Neural cell (in vitro differentiated cells): ENCODE data around the gene NDST3. TPM values are rescaled to one million over a fixed set of nuclear protein-coding genes. Genes with fewer than 3 reads are reported as not detected.

Experiments used
- H2AFZ ChIP-seq: fragments of 200-600, 300-800 bp; sonication (generic), shearing (Covaris generic); 2 replicates; pipeline ENCODE4 v1.6.0; 2014; ENCODE audit warnings: low read depth, mild to moderate bottlenecking, antibody characterized with exemption, low read length, moderate library complexity
- H3F3A ChIP-seq: fragments of 200-600 bp; shearing (Covaris generic); 2 replicates; pipeline ENCODE4 v1.6.1; 2016; ENCODE audit warnings: mild to moderate bottlenecking, moderate library complexity, mixed read lengths, antibody characterized with exemption, low read length; ENCODE audit not compliant: insufficient read depth, poor library complexity, severe bottlenecking
- H3K27ac ChIP-seq: fragments of 200-600, 300-800 bp; sonication (generic), shearing (Covaris generic); 2 replicates; pipeline ENCODE4 v1.5.1; 2014; ENCODE audit warnings: mild to moderate bottlenecking, low read length, moderate library complexity
- H3K27me3 ChIP-seq: fragments of 300-800, 200-600 bp; sonication (generic), shearing (Covaris generic); 2 replicates; pipeline ENCODE4 v1.6.0; 2014; ENCODE audit warnings: mild to moderate bottlenecking, low read depth, low read length, moderate library complexity; ENCODE audit not compliant: insufficient read depth
- H3K36me3 ChIP-seq: fragments of 300-800, 200-600 bp; sonication (generic), shearing (Covaris generic); 2 replicates; pipeline ENCODE4 v1.5.1; 2014; ENCODE audit warnings: mild to moderate bottlenecking, antibody characterized with exemption, low read length, moderate library complexity; ENCODE audit not compliant: insufficient read depth
- H3K4me2 ChIP-seq: fragments of 300-800, 200-600 bp; sonication (generic), shearing (Covaris generic); 2 replicates; pipeline ENCODE4 v1.6.0; 2014; ENCODE audit warnings: mild to moderate bottlenecking, low read length
- H3K4me3 ChIP-seq: fragments of 300-800, 200-600 bp; sonication (generic), shearing (Covaris generic); 2 replicates; pipeline ENCODE4 v1.5.1; 2014; ENCODE audit warnings: mild to moderate bottlenecking, low read length, moderate library complexity
- H3K79me2 ChIP-seq: fragments of 200-600 bp; shearing (Covaris generic); replicated peaks from 2 replicates; pipeline ENCODE4 v1.6.0; 2014; ENCODE audit warnings: mild to moderate bottlenecking, low read length, moderate library complexity; ENCODE audit not compliant: insufficient read depth
- H3K9ac ChIP-seq: fragments of 300-800, 200-600 bp; sonication (generic), shearing (Covaris generic); 2 replicates; pipeline ENCODE4 v1.6.1; 2016; ENCODE audit warnings: mild to moderate bottlenecking, low read length, mixed read lengths
- H3K9me2 ChIP-seq: fragments of 200-600 bp; shearing (Covaris generic); 2 replicates; pipeline ENCODE4 v1.6.1; 2016; ENCODE audit warnings: mild to moderate bottlenecking, low read length, mixed read lengths; ENCODE audit not compliant: insufficient read depth
- H3K9me3 ChIP-seq: fragments of 200-600, 300-800 bp; sonication (generic), shearing (Covaris generic); 2 replicates; pipeline ENCODE4 v1.6.1; 2016; ENCODE audit warnings: mild to moderate bottlenecking, mixed run types, low read length, moderate library complexity, mixed read lengths
- H4K20me1 ChIP-seq: fragments of 200-600 bp; shearing (Covaris generic); 2 replicates; pipeline ENCODE4 v1.6.1; 2016; ENCODE audit warnings: mild to moderate bottlenecking, mixed run types; ENCODE audit not compliant: insufficient read depth
- EP300 ChIP-seq: fragments of 450-650 bp; conservative IDR thresholded peaks from 2 replicates; pipeline ENCODE4 v1.6.1; 2014; ENCODE audit warnings: antibody characterized with exemption, mild to moderate bottlenecking, moderate library complexity; ENCODE audit not compliant: poor library complexity, severe bottlenecking
- EZH2 ChIP-seq: fragments of 200-600, 300-800 bp; shearing (Covaris generic), sonication (generic); IDR thresholded peaks from 2 replicates; pipeline ENCODE4 v1.6.1; 2014; ENCODE audit warnings: antibody characterized with exemption, low read length, borderline replicate concordance, mild to moderate bottlenecking; ENCODE audit not compliant: insufficient read depth, poor library complexity, severe bottlenecking
- MXI1 ChIP-seq: fragments of 450-650 bp; conservative IDR thresholded peaks from 2 replicates; pipeline ENCODE4 v1.6.1; 2014; ENCODE audit warnings: antibody characterized with exemption, mild to moderate bottlenecking; ENCODE audit not compliant: poor library complexity, severe bottlenecking
- POLR2AphosphoS5 ChIP-seq: IDR thresholded peaks from 2 replicates; pipeline ENCODE4 v1.6.1; 2012
- RAD21 ChIP-seq: fragments of 450-650 bp; conservative IDR thresholded peaks from 2 replicates; pipeline ENCODE4 v1.6.1; 2014; ENCODE audit warnings: antibody characterized with exemption, mild to moderate bottlenecking, moderate library complexity
- REST ChIP-seq: IDR thresholded peaks from 2 replicates; pipeline ENCODE4 v1.6.1; 2012; ENCODE audit warnings: borderline replicate concordance
- SMC3 ChIP-seq: fragments of 450-650 bp; conservative IDR thresholded peaks from 2 replicates; pipeline ENCODE4 v1.6.1; 2014; ENCODE audit warnings: antibody characterized with exemption, mild to moderate bottlenecking, moderate library complexity; ENCODE audit not compliant: poor library complexity
- TAF1 ChIP-seq: IDR thresholded peaks from 2 replicates; pipeline ENCODE4 v1.6.1; 2012; ENCODE audit warnings: low read depth
- polyA plus RNA-seq: library from polyadenylated mRNA; depleted of rRNA; stranded (reverse); fragments of >200 nt; gene quantifications from 2 replicates; pipeline ENCODE4 v1.2.3, GENCODE V29; 2014
- TF ChIP-seq, protein P1 (sequence below): fragments of 450-650 bp; IDR thresholded peaks from 2 replicates; pipeline ENCODE4 v1.5.1; 2014; ENCODE audit warnings: antibody characterized with exemption, mild to moderate bottlenecking, moderate library complexity; ENCODE audit not compliant: poor library complexity, severe bottlenecking

Gene NDST3
- polyA plus RNA-seq, 1 donor from 2014 or later = 4.0 TPM

DNA sequence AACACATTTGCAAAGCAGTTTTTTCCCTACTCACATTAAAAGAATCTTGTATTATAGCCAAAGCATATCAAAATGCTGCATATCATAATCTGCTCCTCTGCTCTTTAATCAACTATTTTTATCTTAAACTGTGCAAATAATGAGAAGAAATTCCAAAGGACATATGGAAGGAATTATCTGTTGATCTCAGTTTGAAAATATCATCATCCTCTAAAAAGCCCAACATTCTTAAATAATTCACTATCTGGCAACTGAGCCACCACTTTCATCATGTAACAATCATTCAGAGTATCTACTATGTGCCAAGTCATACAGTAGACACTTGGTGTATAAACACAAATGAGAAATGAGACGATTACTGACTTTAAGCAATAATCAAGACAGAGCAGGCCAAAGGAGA is 255.5 kb downstream of the NDST3 start:
- Histone ChIP-seq H3K9ac (no peak overlapping the region), H2AFZ (no peak overlapping the region), H3F3A (no peaks in the 10 kb centered on the region), H3K4me2 (no peak overlapping the region), H4K20me1 (no peaks in the 10 kb centered on the region), H3K36me3 (no peaks in the 10 kb centered on the region), H3K27ac (no peak overlapping the region), H3K4me3 (no peak overlapping the region), H3K9me2 (no peaks in the 10 kb centered on the region), H3K27me3 (no peaks in the 10 kb centered on the region), H3K79me2 (no peaks in the 10 kb centered on the region), H3K9me3 (no peaks in the 10 kb centered on the region)
- TF ChIP-seq SMC3 = no peak
- TF ChIP-seq REST = no peak
- no peak for TF ChIP-seq RAD21
- TF ChIP-seq TAF1 = no peak
- no peak for TF ChIP-seq EZH2
- no peak for TF ChIP-seq MXI1
- TF ChIP-seq, protein P1, sequence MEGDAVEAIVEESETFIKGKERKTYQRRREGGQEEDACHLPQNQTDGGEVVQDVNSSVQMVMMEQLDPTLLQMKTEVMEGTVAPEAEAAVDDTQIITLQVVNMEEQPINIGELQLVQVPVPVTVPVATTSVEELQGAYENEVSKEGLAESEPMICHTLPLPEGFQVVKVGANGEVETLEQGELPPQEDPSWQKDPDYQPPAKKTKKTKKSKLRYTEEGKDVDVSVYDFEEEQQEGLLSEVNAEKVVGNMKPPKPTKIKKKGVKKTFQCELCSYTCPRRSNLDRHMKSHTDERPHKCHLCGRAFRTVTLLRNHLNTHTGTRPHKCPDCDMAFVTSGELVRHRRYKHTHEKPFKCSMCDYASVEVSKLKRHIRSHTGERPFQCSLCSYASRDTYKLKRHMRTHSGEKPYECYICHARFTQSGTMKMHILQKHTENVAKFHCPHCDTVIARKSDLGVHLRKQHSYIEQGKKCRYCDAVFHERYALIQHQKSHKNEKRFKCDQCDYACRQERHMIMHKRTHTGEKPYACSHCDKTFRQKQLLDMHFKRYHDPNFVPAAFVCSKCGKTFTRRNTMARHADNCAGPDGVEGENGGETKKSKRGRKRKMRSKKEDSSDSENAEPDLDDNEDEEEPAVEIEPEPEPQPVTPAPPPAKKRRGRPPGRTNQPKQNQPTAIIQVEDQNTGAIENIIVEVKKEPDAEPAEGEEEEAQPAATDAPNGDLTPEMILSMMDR = no peak
- no peak for TF ChIP-seq POLR2AphosphoS5

GRCh38 chr4:118290951-118291350 is 256.7 kb downstream of the NDST3 start:
- Histone ChIP-seq H3K79me2 (no peaks in the 10 kb centered on the region), H3K36me3 (no peaks in the 10 kb centered on the region), H3K4me2 (no peak overlapping the region), H3K9me2 (no peaks in the 10 kb centered on the region), H2AFZ (no peak overlapping the region), H3F3A (no peaks in the 10 kb centered on the region), H3K9me3 (no peaks in the 10 kb centered on the region), H3K27me3 (no peaks in the 10 kb centered on the region), H3K9ac (no peak overlapping the region), H4K20me1 (no peaks in the 10 kb centered on the region), H3K27ac (no peak overlapping the region), H3K4me3 (no peak overlapping the region)
- TF ChIP-seq REST (no peak), EP300 (no peak), POLR2AphosphoS5 (no peak), MXI1 (no peak), EZH2 (no peak), TAF1 (no peak), SMC3 (no peak)
- TF ChIP-seq, protein P1 = no peak
